H1 (cell line): ENCODE data around the gene NOX5. TPM values are rescaled to one million over a fixed set of nuclear protein-coding genes. Genes with fewer than 3 reads are reported as not detected.

ENCODE experiments used
- CTCF ChIA-PET: fragments of 300-600 bp; sonication (Branson Sonifier 250); formaldehyde crosslinking; loops from one replicate; lab custom pipeline; 2021; ENCODE audit not compliant: partially characterized antibody; lab: Charles Lee
- POLR2A ChIA-PET: fragments of 300-600 bp; sonication (Branson Sonifier 250); formaldehyde crosslinking; loops from one replicate; lab custom pipeline; 2021; ENCODE audit warnings: inconsistent platforms; ENCODE audit not compliant: partially characterized antibody; lab: Charles Lee
- DNase-seq, 2 experiments: peaks; one replicate each; pipeline versions ENCODE4 v3.0.0 to v3.0.0-alpha.2; 2010 to 2022; ENCODE audit warnings: low spot score in 2 of 2, low read depth in 1 of 2, mixed read lengths in 1 of 2
- FAIRE-seq: peaks from 2 replicates; lab custom pipeline; 2011; peaks lifted over from hg19 to GRCh38; lab: Jason Lieb, UNC
- H2AFZ ChIP-seq: 2 replicates; pipeline ENCODE4 v1.8.1; 2012; ENCODE audit warnings: low read length, inconsistent platforms
- H2AK5ac ChIP-seq: 2 replicates; pipeline ENCODE4 v1.6.1; 2013; ENCODE audit warnings: low read depth, low read length
- H2BK120ac ChIP-seq: replicated peaks from 2 replicates; pipeline ENCODE3; 2013; ENCODE audit warnings: low read depth, low read length, inconsistent platforms
- H2BK12ac ChIP-seq: 2 replicates; pipeline ENCODE4 v1.6.1; 2013; ENCODE audit warnings: low read depth, low read length
- H2BK15ac ChIP-seq: 2 replicates; pipeline ENCODE4 v1.6.1; 2013; ENCODE audit warnings: low read length
- H2BK20ac ChIP-seq: 2 replicates; pipeline ENCODE4 v1.6.1; 2013; ENCODE audit warnings: low read length
- H2BK5ac ChIP-seq: 2 replicates; pipeline ENCODE4 v1.6.1; 2013; ENCODE audit warnings: low read depth, low read length
- H3K14ac ChIP-seq: 2 replicates; pipeline ENCODE4 v1.6.1; 2013; ENCODE audit warnings: inconsistent platforms; ENCODE audit not compliant: insufficient read length
- H3K18ac ChIP-seq: 2 replicates; pipeline ENCODE4 v1.6.1; 2013; ENCODE audit warnings: low read length; ENCODE audit errors: extremely low read depth
- H3K23ac ChIP-seq: 2 replicates; pipeline ENCODE4 v1.6.1; 2013; ENCODE audit warnings: inconsistent platforms; ENCODE audit not compliant: insufficient read length
- H3K23me2 ChIP-seq: 2 replicates; pipeline ENCODE4 v1.6.1; 2013; ENCODE audit warnings: low read depth, low read length
- H3K27ac ChIP-seq: 2 replicates; pipeline ENCODE4 v1.6.1; 2011; ENCODE audit warnings: low read depth, low read length, inconsistent platforms
- H3K27me3 ChIP-seq, 4 experiments: replicated peaks in 1 of 4; 1 replicate in 1 of 4; 2 replicates in 3 of 4; pipeline versions ENCODE4 v1.6.1 to v1.8.1; 2011 to 2013; ENCODE audit warnings: low read length in 3 of 4, mild to moderate bottlenecking in 3 of 4, inconsistent platforms in 2 of 4, mixed read lengths in 2 of 4, moderate library complexity in 1 of 4; ENCODE audit not compliant: control insufficient read depth in 3 of 4, insufficient read depth in 3 of 4; ENCODE audit errors: extremely low read depth in 1 of 4
- H3K36me3 ChIP-seq, 4 experiments: 2 replicates each; pipeline versions ENCODE4 v1.6.1 to v1.8.1; 2011 to 2013; ENCODE audit warnings: mild to moderate bottlenecking in 4 of 4, low read length in 3 of 4, moderate library complexity in 2 of 4, control low read depth in 1 of 4, inconsistent platforms in 1 of 4; ENCODE audit not compliant: insufficient read depth in 4 of 4, control insufficient read depth in 2 of 4
- H3K4ac ChIP-seq: replicated peaks from 2 replicates; pipeline ENCODE3; 2013; ENCODE audit warnings: low read length, low read depth, mixed read lengths, inconsistent platforms; ENCODE audit not compliant: insufficient read length
- H3K4me1 ChIP-seq, 4 experiments: replicated peaks in 1 of 4; 1 replicate in 1 of 4; 2 replicates in 3 of 4; pipeline versions ENCODE4 v1.6.1 to v1.8.1; 2011 to 2013; ENCODE audit warnings: low read length in 3 of 4, inconsistent platforms in 2 of 4, mixed read lengths in 1 of 4; ENCODE audit not compliant: insufficient read depth in 4 of 4, control insufficient read depth in 3 of 4
- H3K4me2 ChIP-seq, 2 experiments: 2 replicates each; pipeline versions ENCODE4 v1.6.1 to v1.8.1; 2011 to 2013; ENCODE audit warnings: low read depth in 2 of 2, low read length in 2 of 2, control low read depth in 1 of 2, inconsistent platforms in 1 of 2, mild to moderate bottlenecking in 1 of 2; ENCODE audit not compliant: insufficient read depth in 1 of 2
- H3K4me3 ChIP-seq, 4 experiments: fragments of 200-600, 300-600 bp in 1 of 4; sonication (generic), shearing (Covaris generic), sonication (Bioruptor Twin) in 1 of 4; 2 replicates each; pipeline versions ENCODE4 v1.5.1 to v1.8.1; 2011 to 2016; ENCODE audit warnings: low read length in 4 of 4, low read depth in 3 of 4, control low read depth in 2 of 4, inconsistent platforms in 2 of 4, mild to moderate bottlenecking in 2 of 4, mixed read lengths in 1 of 4, moderate library complexity in 1 of 4; ENCODE audit not compliant: insufficient read depth in 2 of 4; ENCODE audit errors: extremely low read depth in 1 of 4
- H3K56ac ChIP-seq: replicated peaks from 2 replicates; pipeline ENCODE3; 2013; ENCODE audit warnings: low read depth, mild to moderate bottlenecking, mixed read lengths, low read length, inconsistent platforms; ENCODE audit not compliant: insufficient read length
- H3K79me1 ChIP-seq: 2 replicates; pipeline ENCODE4 v1.6.1; 2013; ENCODE audit warnings: low read depth, low read length, control low read depth
- H3K79me2 ChIP-seq, 2 experiments: 2 replicates each; pipeline versions ENCODE4 v1.6.1 to v1.8.1; 2012 to 2013; ENCODE audit warnings: low read length in 2 of 2, mild to moderate bottlenecking in 2 of 2, inconsistent platforms in 1 of 2; ENCODE audit not compliant: insufficient read depth in 2 of 2, control insufficient read depth in 1 of 2
- H3K9ac ChIP-seq, 4 experiments: replicated peaks in 1 of 4; 1 replicate in 1 of 4; 2 replicates in 3 of 4; pipeline versions ENCODE4 v1.6.1 to v1.8.1; 2011 to 2013; ENCODE audit warnings: low read depth in 3 of 4, low read length in 3 of 4, control low read depth in 2 of 4, mild to moderate bottlenecking in 2 of 4, moderate library complexity in 2 of 4, inconsistent platforms in 1 of 4; ENCODE audit errors: extremely low read depth in 1 of 4
- H3K9me3 ChIP-seq, 2 experiments: 2 replicates each; pipeline versions ENCODE4 v1.6.1 to v1.8.1; 2012 to 2013; ENCODE audit warnings: mild to moderate bottlenecking in 2 of 2, moderate library complexity in 2 of 2, control low read depth in 1 of 2, inconsistent platforms in 1 of 2, low read depth in 1 of 2, low read length in 1 of 2, mixed read lengths in 1 of 2; ENCODE audit not compliant: insufficient read depth in 2 of 2
- H4K20me1 ChIP-seq, 2 experiments: replicated peaks in 1 of 2; 2 replicates each; pipeline versions ENCODE3 to v1.8.1; 2011 to 2013; ENCODE audit warnings: inconsistent platforms in 2 of 2, low read length in 2 of 2, mild to moderate bottlenecking in 1 of 2; ENCODE audit not compliant: insufficient read depth in 2 of 2, control insufficient read depth in 1 of 2
- H4K5ac ChIP-seq: 2 replicates; pipeline ENCODE4 v1.6.1; 2013; ENCODE audit warnings: low read length, low read depth, mixed read lengths, inconsistent platforms; ENCODE audit not compliant: insufficient read length
- H4K8ac ChIP-seq: 2 replicates; pipeline ENCODE4 v1.8.0; 2013; ENCODE audit warnings: mild to moderate bottlenecking, moderate library complexity, low read length, inconsistent platforms; ENCODE audit not compliant: insufficient read depth; ENCODE audit errors: extremely low read depth
- H4K91ac ChIP-seq: replicated peaks from 2 replicates; pipeline ENCODE3; 2013; ENCODE audit warnings: low read length, mixed read lengths, inconsistent platforms; ENCODE audit not compliant: insufficient read length
- ASH2L ChIP-seq: fragments of 200-600, 300-600 bp; sonication (generic); IDR thresholded peaks from one replicate; pipeline ENCODE4 v1.7.1; 2017; ENCODE audit warnings: low read length
- CBX5 ChIP-seq: fragments of 300-800, 300-1000 bp; sonication (generic); IDR thresholded peaks from 2 replicates; pipeline ENCODE4 v1.7.1; 2016; ENCODE audit warnings: antibody characterized with exemption, low read length, low read depth
- CHD2 ChIP-seq: IDR thresholded peaks from 2 replicates; pipeline ENCODE4 v1.6.1; 2012; ENCODE audit warnings: low read length, improper control_type of control experiment
- KDM4A ChIP-seq: IDR thresholded peaks from one replicate; pipeline ENCODE4 v1.7.1; 2012; ENCODE audit warnings: low read depth, mild to moderate bottlenecking, moderate library complexity, low read length, inconsistent platforms; ENCODE audit not compliant: severe bottlenecking
- NANOG ChIP-seq: IDR thresholded peaks from 2 replicates; pipeline ENCODE4 v1.6.1; 2011; ENCODE audit warnings: low read length, low read depth, mild to moderate bottlenecking, inconsistent platforms; ENCODE audit not compliant: insufficient read depth, poor library complexity, severe bottlenecking
- RFX5 ChIP-seq: IDR thresholded peaks from 2 replicates; pipeline ENCODE4 v1.6.1; 2011; ENCODE audit warnings: low read depth, low read length, improper control_type of control experiment, borderline replicate concordance
- SAP30 ChIP-seq: fragments of 300-600 bp; sonication (generic); IDR thresholded peaks from 2 replicates; pipeline ENCODE4 v1.7.1; 2012; ENCODE audit warnings: low read length, moderate library complexity, mild to moderate bottlenecking, inconsistent platforms; ENCODE audit not compliant: insufficient read depth, insufficient replicate concordance
- SIX5 ChIP-seq: IDR thresholded peaks from 2 replicates; pipeline ENCODE4 v1.6.1; 2011; ENCODE audit warnings: mild to moderate bottlenecking, low read depth, low read length
- SP4 ChIP-seq: IDR thresholded peaks from 2 replicates; pipeline ENCODE4 v1.6.1; 2012; ENCODE audit warnings: low read length, inconsistent platforms
- TAF1 ChIP-seq: IDR thresholded peaks from 2 replicates; pipeline ENCODE4 v1.6.1; 2011; ENCODE audit warnings: mild to moderate bottlenecking, low read depth, low read length
- TCF12 ChIP-seq: IDR thresholded peaks from 2 replicates; pipeline ENCODE4 v1.6.1; 2011; ENCODE audit warnings: low read depth, mild to moderate bottlenecking, low read length
- ZNF274 ChIP-seq: IDR thresholded peaks from 2 replicates; pipeline ENCODE4 v1.7.0; 2012; ENCODE audit warnings: low read length, borderline replicate concordance; ENCODE audit errors: extremely low read depth
- WGBS, 2 experiments: shearing (Covaris generic) in 1 of 2; methylation state at CpG; one replicate each; pipeline versions ENCODE4 v1.1.6 to v1.1.7; 2013 to 2015; ENCODE audit warnings: low lambda C conversion rate in 2 of 2, mixed read lengths in 2 of 2, inconsistent platforms in 1 of 2, low coverage in 1 of 2, missing lambda C conversion rate in 1 of 2; ENCODE audit not compliant: insufficient replicate concordance in 2 of 2, insufficient coverage in 1 of 2, insufficient read length in 1 of 2; ENCODE audit errors: extremely low coverage in 1 of 2, missing lambda C conversion rate in 1 of 2; 5-methylcytosine and 5-hydroxymethylcytosine counted together
- polyA plus RNA-seq, 7 experiments: library from polyadenylated mRNA; depleted of rRNA in 3 of 7; stranded (reverse) in 5 of 7; unstranded in 2 of 7; fragments of >200 nt in 5 of 7; fragments of 200-250 nt in 2 of 7; gene quantifications; 1 replicate in 5 of 7; 2 replicates in 1 of 7; 4 replicates in 1 of 7; pipeline versions ENCODE4 v1.2.1 to v1.2.3, GENCODE V29; 2011 to 2013; ENCODE audit warnings: missing spikeins in 2 of 7, mixed read lengths in 2 of 7
- total RNA-seq: library from RNA; stranded (reverse); fragmentation: NEBNext Ultra II Directional; extraction: Animal tissue kit (Norgen Biotek cat#: 25700); gene quantifications from 2 replicates; pipeline ENCODE4 v1.2.1, GENCODE V29; 2021

The NOX5 gene
- total and polyA plus RNA-seq, 2 of the 8 experiments (the other 6 are each of a cell fraction or from before 2014, with no cell fraction given): under 0.01 TPM; not detected in 1

GRCh38 chr15:69090197-69090948, 75.9 kb downstream of the NOX5 start:
- H4K20me1 ChIP-seq: no peaks in the 10 kb centered on the region
- peak overlapping the region; percentile 32 for H4K5ac ChIP-seq
- ChIA-PET CTCF (interaction anchor here (0.5 to 2.2 kb wide), 7 partner anchors 9 to 763 kb away, joined by 3 to 8 read pairs (median 5); partner anchors contain the start of gene GLCE), POLR2A (interaction anchor here (0.7 to 3.1 kb wide), 21 partner anchors 9 to 1286 kb away, joined by 3 to 17 read pairs (median 3); partner anchors contain the start of genes GLCE and RPLP1)
- peak overlapping the region; percentile 89; the same call in 1 of the 2 replicates for H2BK12ac ChIP-seq
- H3K27me3 ChIP-seq: peaks cover 0 to 4% (median 2%) of the 10 kb centered on the region in 4 experiments; a peak in 1 of 7 replicates
- peak overlapping the region; percentile 98; the same call in 1 of the 2 replicates for H2BK20ac ChIP-seq
- peak overlapping the region; percentile 73 for H3K4ac ChIP-seq
- no peaks in the 10 kb centered on the region for H3K79me2 ChIP-seq
- 0 out of 2 replicates have a peak overlapping the region, but pooled peaks have one; percentile 5 for H2BK15ac ChIP-seq
- H3K9me3 ChIP-seq: no peaks in the 10 kb centered on the region
- H3K4me3 ChIP-seq: peak overlapping the region in 3 of 4 experiments; percentile 24 to 48 (median 35); a peak in 5 of 8 replicates
- peak overlapping the region; percentile 93 for H3K18ac ChIP-seq
- peak overlapping the region; percentile 79; the same call in 1 of the 2 replicates for H2AK5ac ChIP-seq
- H2BK5ac ChIP-seq: peak overlapping the region; percentile 94; the same call in 1 of the 2 replicates
- no peaks in the 10 kb centered on the region for H3K79me1 ChIP-seq
- peaks cover 39 to 75% (median 61%) of the 10 kb centered on the region in 4 experiments for H3K4me1 ChIP-seq
- peak overlapping the region; percentile 65 to 66 for H3K4me2 ChIP-seq
- no peak overlapping the region for H2AFZ ChIP-seq
- no peak overlapping the region for H3K14ac ChIP-seq
- FAIRE-seq (peak; percentile 89), DNase-seq (peak in 1 of 2 experiments; percentile 63)
- H3K56ac ChIP-seq: peak overlapping the region; percentile 73
- H3K36me3 ChIP-seq: no peaks in the 10 kb centered on the region
- H3K27ac ChIP-seq: peak overlapping the region; percentile 60; the same call in 1 of the 2 replicates
- WGBS, 2 experiments: 27% methylated on average over 5 of the region's 5 CpGs; no CpG with 5 or more reads in 1 of the 2 experiments
- peaks cover 12% of the 10 kb centered on the region; the same call in 1 of the 2 replicates for H3K23me2 ChIP-seq
- H3K23ac ChIP-seq: no peak overlapping the region
- no peak overlapping the region for H4K8ac ChIP-seq
- peak overlapping the region; percentile 90 for H2BK120ac ChIP-seq
- no peak overlapping the region for H3K9ac ChIP-seq
- peak overlapping the region; percentile 98 for H4K91ac ChIP-seq
- TF ChIP-seq CHD2 (no peak), SP4 (no peak), SAP30 (no peak), CBX5 (no peak), ZNF274 (no peak), SIX5 (no peak), RFX5 (no peak), TAF1 (0 out of 2 replicates have a peak, but pooled peaks have one; percentile 13), TCF12 (no peak), NANOG (no peak), KDM4A (no peak), ASH2L (no peak)
